ENCODE results near the gene SCUBE3.

Gene SCUBE3

DNA sequence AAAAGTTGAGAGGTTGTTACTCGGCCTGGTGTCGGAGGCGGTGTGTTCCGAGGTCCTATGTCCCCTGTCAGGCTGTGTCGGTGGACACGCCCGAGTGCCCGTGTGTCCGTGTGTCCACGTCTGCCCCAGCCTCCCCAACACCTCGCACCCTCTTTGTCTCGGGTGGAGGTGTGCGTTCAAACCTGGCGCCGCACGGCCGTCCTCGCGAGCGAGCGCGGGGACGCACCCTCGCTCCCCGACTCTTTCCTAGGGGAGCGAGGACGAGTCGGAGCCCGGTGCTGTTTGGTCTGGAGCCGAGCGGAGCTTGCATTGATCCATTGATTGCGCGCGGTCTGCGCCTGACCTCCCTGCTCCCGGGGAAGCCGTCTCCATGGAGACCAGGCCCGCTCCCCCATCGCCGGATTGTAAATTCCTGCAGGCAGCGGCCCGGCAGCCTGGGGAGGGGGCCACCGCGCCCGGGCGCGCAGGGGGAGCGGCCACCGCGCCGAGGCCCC, 411 bp upstream of the SCUBE3 start:
- DNase-seq (ENCODE audit: low read depth) = no peak

DNA sequence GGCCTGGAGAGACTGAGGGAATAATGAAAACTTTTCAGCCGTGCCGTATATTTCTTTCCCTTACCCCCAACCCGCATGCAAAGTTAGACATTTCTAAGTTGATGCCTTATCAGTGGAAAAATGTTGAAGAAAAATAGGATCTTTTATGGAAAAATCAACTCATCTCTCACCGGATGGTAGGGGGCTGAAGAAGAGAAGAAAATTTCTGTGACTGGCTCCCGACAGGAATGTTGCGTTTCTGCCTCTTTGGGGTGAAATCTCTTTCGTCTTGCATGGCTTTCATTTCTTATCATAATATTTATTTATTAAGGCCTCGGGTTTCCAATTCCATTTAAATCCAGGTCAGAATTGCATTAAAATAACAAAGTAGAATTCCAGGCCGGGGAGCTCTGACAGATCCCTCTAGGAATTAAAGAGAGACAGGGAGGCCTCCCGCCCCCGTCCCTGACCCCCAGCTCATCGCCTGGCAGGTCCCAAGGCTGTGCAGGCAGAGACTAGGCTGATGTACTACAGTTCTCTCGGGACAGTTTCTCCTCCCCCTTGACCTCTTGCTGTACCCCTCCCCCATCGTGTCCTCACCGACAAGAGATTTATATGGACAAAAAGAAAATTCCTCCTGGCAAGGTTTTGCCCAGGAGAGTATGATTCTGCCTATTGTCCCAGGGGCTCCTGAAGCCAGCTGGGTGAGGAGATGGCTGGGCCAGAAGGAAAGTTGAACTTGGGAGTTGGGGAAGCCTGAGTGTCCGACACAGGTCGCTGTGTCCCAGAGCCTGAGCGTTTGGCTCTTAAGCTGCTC, 1.3 kb downstream of the SCUBE3 start:
- DNase-seq (ENCODE audit: low read depth) = no peak

- peak; percentile 37 for DNase-seq (ENCODE audit: low read depth)
Measured at GRCh38 chr6:35215665-35216411, 2.1 kb downstream of the SCUBE3 start.

GRCh38 chr6:35216412-35216732, 2.6 kb downstream of the SCUBE3 start:
- DNase-seq (ENCODE audit: low read depth) = no peak

DNA sequence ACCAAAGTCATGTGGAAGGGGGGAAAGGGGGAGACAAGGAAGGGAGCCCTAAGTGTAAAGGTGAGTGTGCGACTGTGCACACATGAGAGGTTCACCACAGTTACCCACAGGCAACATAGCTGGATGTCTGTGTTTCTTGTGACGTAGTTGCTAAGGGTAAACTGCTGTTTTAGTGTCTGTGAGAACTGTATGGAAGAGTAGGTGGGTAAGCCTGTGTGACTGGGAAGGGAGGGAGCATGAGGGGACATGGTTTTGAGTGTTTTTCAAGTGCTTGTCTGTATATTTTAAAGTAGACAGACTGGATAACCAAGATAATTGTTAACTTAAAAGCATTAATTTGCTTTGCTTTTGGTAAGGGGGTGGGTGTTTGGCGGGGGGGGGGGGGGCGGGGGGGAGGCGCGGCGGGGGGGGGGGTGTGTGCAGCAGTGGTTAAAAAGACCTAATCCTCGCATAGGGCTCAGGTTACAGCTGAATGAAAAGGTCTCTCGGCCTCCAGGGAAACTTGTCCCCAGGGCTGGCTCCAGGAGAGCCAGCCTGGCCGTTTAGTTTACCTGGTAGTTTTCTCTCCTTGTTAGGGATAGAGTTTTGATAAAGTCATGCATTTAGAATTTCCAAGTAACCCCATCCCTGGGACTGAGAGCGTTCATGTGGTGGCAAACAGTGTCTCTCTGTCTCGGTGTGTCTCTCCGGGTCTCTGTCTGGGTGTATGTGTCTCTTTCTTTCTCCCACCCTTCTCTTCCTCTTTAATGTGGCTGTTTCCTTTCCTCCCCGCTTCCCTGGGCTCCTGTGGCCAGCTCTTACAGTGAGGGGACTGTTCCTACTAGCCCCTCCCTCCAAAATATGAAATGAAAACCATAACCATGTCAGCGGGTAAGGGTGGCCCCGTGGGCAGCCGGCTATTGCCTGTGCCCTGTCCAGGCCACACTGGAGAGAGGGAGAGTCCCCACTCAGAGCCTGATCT, 3.4 kb downstream of the SCUBE3 start:
- no peak for DNase-seq (ENCODE audit: low read depth)

GRCh38 chr6:35218021-35218420, 4.3 kb downstream of the SCUBE3 start:
- DNase-seq (ENCODE audit: low read depth) = no peak

DNA sequence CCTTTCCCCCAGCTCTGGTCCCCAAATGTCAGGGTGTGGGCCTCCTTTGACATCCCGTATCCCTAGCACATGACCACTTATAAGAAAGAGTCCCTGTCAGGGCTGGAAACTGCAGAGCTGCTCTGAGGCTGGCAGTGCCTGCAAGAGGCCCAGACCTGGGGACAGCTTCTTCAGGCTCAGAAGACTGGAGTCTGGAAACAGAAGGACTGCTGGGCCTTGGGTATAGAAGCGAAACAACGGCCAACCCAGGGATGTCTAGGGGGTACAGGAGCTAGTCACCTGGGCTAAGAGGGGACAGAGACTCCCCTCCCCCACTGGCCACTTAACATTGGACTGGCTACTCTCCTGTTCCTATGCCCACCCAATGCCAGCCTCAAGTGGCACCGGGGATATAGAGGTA, 4.7 kb downstream of the SCUBE3 start:
- DNase-seq (ENCODE audit: low read depth) = no peak

DNA sequence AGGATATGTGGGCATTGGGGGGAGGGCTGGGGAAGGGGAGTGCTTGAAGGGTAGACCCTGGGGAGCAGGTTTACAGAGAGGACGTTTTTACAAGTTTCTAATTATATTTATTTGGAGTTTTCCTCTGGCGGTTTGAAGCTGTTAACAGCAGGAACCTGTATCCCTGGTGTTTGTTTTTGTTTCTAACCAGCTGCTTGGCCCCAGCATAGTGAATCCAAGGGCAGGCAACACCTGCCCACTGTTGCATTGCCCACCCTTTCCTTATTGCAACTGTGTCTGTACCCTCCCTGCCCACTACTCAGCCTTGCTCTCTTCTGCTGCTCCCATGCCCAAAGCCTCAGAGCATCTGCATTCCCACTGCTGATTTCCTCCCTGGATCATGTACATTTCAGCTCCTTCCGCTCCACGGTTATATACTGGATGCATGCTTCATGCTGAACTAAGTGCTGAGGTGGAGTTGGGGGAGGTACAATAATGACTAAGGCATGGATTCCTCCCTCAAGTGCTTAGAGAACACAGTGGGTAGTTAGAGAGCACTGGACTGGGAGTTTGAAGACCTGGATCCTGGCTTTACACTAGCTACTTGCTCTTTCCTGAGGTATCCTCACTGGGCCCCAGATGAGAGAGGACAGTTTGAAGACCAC, 6.0 kb downstream of the SCUBE3 start:
- peak; percentile 28 for DNase-seq (ENCODE audit: low read depth)

GRCh38 chr6:35220711-35221110, 7.0 kb downstream of the SCUBE3 start:
- no peak for DNase-seq (ENCODE audit: low read depth)

DNA sequence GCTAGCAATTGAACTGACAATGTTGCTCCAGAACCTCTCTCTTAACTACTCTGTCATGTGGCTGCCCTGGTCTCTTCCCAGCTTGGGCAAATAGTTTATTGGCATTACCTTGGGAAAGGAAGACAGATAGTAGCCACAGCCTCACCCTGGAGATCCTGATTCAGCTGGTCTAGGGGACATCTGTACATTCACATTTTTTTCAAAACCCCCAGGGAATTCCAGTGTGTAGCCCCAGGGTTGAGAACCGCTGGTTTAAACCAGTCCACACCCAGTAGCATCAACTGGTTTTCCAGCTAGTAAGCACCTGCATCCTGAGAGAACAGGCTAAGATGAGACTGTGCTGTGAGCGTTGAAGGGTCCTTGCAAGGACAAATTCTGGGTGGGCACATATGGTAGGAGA, 9.6 kb downstream of the SCUBE3 start:
- no peak for DNase-seq (ENCODE audit: low read depth)

GRCh38 chr6:35224720-35225119, 11.0 kb downstream of the SCUBE3 start:
- DNase-seq (ENCODE audit: low read depth) = peak; percentile 33

DNA sequence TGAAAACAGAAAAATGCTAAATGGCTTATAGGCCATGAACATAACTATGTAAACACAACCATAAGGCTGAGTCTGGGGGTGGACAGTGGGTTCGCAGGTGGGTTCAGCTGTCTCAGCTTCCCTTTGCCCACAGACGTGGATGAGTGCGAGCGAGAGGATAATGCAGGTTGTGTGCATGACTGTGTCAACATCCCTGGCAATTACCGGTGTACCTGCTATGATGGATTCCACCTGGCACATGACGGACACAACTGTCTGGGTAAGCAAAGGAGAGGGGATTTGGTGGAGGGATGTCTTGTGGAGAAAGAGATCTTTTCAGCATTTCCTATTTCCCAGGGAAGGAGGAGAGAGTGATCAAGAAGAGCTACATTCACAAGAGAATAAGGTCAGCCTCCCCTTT, 14.7 kb downstream of the SCUBE3 start:
- DNase-seq (ENCODE audit: low read depth) = no peak

GRCh38 chr6:35229304-35229703, 15.5 kb downstream of the SCUBE3 start:
- no peak for DNase-seq (ENCODE audit: low read depth)

GRCh38 chr6:35230498-35230897, 16.7 kb downstream of the SCUBE3 start:
- DNase-seq (ENCODE audit: low read depth) = peak; percentile 21

DNA sequence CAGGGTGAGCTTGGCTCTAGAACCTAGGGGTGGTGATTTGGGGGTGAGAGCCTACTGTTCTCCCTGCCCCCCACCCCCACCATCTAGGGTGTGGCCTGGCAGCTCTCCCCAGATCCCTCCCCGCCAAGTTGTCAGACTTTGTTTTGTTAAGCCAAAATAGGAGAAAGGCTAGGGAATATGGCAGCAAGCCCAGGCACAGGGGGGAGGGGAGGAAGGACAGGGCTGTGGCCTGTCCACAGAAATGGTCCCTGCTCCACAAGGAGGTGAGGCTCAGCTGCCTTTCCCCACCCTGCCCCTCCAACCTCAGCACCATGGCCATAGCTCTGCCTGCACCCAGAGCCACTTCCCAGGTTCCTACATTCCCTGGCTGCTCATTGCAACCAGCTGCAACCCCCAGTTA, 17.2 kb downstream of the SCUBE3 start:
- DNase-seq (ENCODE audit: low read depth) = no peak

GRCh38 chr6:35231563-35231962, 17.8 kb downstream of the SCUBE3 start:
- DNase-seq (ENCODE audit: low read depth) = no peak

GRCh38 chr6:35234901-35235300, 21.1 kb downstream of the SCUBE3 start:
- DNase-seq (ENCODE audit: low read depth) = no peak

- no peak for DNase-seq (ENCODE audit: low read depth)
Measured at GRCh38 chr6:35236223-35236622, 22.5 kb downstream of the SCUBE3 start.

GRCh38 chr6:35237476-35237875, 23.7 kb downstream of the SCUBE3 start:
- no peak for DNase-seq (ENCODE audit: low read depth)

GRCh38 chr6:35238843-35239289, 25.1 kb downstream of the SCUBE3 start:
- DNase-seq (ENCODE audit: low read depth) = peak; percentile 33

GRCh38 chr6:35239581-35239980, 25.8 kb downstream of the SCUBE3 start:
- no peak for DNase-seq (ENCODE audit: low read depth)

All from amniotic epithelial cell (primary cell).